GM12872 (cell line): ENCODE measurements around the gene CRYBB1.

ENCODE experiments used
- TF ChIP-seq, protein P1 (sequence below): IDR thresholded peaks from 3 replicates; pipeline ENCODE4 v1.5.1; 2011; ENCODE audit warnings: low read depth, mild to moderate bottlenecking, low read length, moderate library complexity; ENCODE audit not compliant: insufficient read depth

Gene CRYBB1

GRCh38 chr22:26619510-26619909 lies 1.7 kb upstream of the CRYBB1 start:
- TF ChIP-seq, protein P1, sequence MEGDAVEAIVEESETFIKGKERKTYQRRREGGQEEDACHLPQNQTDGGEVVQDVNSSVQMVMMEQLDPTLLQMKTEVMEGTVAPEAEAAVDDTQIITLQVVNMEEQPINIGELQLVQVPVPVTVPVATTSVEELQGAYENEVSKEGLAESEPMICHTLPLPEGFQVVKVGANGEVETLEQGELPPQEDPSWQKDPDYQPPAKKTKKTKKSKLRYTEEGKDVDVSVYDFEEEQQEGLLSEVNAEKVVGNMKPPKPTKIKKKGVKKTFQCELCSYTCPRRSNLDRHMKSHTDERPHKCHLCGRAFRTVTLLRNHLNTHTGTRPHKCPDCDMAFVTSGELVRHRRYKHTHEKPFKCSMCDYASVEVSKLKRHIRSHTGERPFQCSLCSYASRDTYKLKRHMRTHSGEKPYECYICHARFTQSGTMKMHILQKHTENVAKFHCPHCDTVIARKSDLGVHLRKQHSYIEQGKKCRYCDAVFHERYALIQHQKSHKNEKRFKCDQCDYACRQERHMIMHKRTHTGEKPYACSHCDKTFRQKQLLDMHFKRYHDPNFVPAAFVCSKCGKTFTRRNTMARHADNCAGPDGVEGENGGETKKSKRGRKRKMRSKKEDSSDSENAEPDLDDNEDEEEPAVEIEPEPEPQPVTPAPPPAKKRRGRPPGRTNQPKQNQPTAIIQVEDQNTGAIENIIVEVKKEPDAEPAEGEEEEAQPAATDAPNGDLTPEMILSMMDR, result no peak

DNA sequence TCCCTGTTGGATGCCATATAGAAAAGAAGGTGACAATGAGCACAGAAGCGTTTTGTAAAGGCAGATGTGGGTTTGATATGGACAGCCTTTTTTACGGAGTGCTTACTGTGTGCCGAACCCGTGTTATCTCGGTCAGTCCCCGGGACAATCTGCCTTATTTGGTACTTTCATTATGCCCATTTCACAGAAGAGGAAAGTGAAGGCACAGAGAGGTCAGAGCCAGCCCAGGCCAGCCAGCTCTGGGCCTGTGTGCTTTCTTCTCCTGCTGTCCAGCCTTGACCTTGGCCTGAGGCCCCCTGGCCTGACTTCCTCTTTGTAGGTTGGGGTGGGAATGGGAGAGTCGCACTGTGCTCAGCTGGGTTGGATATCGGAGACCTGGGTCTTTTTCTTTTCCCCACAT lies 628 bp upstream of the CRYBB1 start:
- TF ChIP-seq, protein P1, result no peak

- TF ChIP-seq, protein P1, result no peak
Measured at GRCh38 chr22:26616650-26617049, 1.2 kb downstream of the CRYBB1 start.

DNA sequence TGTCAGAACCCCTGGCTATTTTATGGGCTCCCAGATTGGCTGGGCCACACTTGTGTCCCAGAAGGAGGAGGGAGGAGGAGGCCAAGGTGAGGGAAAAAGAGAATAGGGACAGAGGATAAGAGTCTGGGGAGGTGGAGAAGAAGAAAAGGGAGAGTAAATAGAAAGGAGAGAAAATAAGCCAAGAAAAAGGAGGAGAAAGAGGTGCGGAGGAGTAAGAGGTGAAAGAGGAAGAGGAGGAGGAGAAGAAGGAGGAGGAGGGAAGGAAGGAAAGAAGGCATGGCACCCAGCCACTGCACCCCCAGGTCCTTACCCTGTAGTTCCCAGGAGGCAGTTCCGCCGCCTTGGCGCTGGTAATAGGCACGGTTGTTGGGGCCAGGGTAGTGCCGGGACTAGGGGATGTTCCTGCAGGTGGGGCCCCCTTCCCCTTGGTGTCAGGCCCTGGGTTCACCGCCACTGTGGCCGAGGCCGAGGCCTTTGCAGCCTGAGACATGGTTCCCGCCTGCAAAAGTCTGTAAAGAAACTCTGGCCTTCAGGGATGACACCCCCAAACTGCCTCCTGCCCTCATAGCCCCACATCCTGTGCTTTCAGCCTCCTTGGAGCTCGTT lies 1.9 kb downstream of the CRYBB1 start:
- TF ChIP-seq, protein P1, result no peak

DNA sequence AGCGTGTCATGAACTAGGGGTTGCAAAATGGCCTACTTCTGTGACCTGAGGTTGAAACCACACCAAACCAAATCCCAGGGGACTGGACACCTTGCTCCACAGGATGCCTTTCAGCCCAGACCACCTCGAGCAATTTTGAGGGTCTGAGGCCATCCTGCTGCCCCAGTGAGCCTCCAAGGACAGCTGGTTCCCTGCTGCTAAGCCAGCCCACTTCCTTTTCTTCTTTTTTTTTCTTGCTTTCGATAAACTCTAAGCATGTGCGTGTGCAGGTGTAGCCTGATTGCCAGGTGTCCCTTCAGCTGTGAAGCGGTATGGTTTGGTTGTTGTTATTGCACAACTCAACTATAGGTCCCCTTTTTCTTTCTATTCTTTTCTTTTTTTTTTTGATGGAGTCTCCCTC lies 2.7 kb downstream of the CRYBB1 start:
- TF ChIP-seq, protein P1, result no peak

- TF ChIP-seq, protein P1, result no peak
Measured at GRCh38 chr22:26614322-26614721, 3.5 kb downstream of the CRYBB1 start.

GRCh38 chr22:26612652-26613051 lies 5.2 kb downstream of the CRYBB1 start:
- TF ChIP-seq, protein P1, result no peak
